GM19467 (cell line): ENCODE data around the gene HTRA1.

ENCODE experiments used
- ATAC-seq: cut with Tn5 transposase; IDR thresholded peaks from one replicate; pipeline ENCODE4 v1.9.1; 2021; ENCODE audit warnings: mild to moderate bottlenecking, moderate library complexity; ENCODE audit not compliant: unreplicated experiment

The HTRA1 gene

GRCh38 chr10:122454603-122455080 lies 6.7 kb upstream of the HTRA1 start, which contains the start of gene ARMS2:
Gene ARMS2 (plus strand): TSS chr10:122454653. CDS start chr10:122454728, 75 bp downstream.
- no peak for ATAC-seq

DNA sequence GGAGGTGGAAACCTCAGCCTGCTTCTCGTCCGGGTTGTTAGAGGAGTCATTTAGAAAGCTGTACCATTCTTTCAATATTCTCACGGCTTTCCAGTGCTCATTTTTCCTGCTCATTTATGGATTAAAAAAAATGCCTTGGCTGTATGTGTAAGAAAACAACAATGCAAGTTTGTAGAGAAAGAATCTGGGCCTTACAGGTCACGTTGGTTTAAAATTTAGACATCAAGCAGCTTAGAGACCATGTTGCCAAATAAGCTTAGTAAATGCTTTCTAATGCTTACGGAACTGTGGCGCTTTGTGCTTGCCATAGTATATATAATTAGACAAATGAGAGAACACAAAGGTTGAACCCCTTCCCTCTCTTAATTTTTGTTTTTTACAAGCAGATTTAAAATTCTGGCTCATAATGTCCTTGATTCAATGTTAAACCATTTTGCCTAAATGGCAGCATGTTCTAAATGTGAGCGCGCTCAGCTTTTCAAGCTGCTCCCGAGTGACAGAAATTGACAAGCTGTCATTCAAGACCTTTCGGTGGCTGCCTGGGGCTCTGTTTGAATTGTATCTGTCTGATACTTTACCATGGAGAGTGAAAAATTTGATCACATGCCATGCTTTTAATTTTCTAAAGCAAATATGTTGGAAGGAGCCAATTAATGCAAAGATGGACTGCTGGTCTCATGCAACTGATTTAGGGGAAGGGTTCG lies 5.8 kb upstream of the HTRA1 start:
- ATAC-seq, result no peak

GRCh38 chr10:122457934-122458333 lies 3.4 kb upstream of the HTRA1 start:
- ATAC-seq, result no peak

- no peak for ATAC-seq
Measured at GRCh38 chr10:122458693-122459092, 2.7 kb upstream of the HTRA1 start.

- no peak for ATAC-seq
Measured at GRCh38 chr10:122459561-122460273, 1.6 kb upstream of the HTRA1 start.

DNA sequence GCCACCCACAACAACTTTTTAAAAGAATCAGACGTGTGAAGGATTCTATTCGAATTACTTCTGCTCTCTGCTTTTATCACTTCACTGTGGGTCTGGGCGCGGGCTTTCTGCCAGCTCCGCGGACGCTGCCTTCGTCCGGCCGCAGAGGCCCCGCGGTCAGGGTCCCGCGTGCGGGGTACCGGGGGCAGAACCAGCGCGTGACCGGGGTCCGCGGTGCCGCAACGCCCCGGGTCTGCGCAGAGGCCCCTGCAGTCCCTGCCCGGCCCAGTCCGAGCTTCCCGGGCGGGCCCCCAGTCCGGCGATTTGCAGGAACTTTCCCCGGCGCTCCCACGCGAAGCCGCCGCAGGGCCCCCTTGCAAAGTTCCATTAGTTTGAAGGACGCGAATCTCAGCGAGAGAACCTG lies 461 bp upstream of the HTRA1 start:
- ATAC-seq, result no peak

GRCh38 chr10:122461729-122462532 lies 578 bp downstream of the HTRA1 start:
- ATAC-seq, result no peak

- no peak for ATAC-seq
Measured at GRCh38 chr10:122462533-122463465, 1.4 kb downstream of the HTRA1 start.

GRCh38 chr10:122463466-122464249 lies 2.3 kb downstream of the HTRA1 start:
- ATAC-seq, result no peak

DNA sequence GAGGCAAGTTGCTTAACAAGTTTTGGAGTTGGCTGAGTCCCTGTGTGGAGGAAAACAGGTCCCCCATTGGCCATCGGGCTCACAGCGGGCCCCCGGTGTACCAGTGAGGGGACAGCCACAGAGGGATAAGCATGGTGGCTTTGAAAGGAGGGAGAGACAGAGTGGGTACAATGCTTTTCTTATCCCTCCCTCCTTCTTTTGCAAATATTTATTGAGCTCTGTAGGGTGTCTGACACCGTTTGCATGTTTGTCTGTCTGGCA lies 2.8 kb downstream of the HTRA1 start:
- no peak for ATAC-seq

- no peak for ATAC-seq
Measured at GRCh38 chr10:122464586-122464985, 3.2 kb downstream of the HTRA1 start.

DNA sequence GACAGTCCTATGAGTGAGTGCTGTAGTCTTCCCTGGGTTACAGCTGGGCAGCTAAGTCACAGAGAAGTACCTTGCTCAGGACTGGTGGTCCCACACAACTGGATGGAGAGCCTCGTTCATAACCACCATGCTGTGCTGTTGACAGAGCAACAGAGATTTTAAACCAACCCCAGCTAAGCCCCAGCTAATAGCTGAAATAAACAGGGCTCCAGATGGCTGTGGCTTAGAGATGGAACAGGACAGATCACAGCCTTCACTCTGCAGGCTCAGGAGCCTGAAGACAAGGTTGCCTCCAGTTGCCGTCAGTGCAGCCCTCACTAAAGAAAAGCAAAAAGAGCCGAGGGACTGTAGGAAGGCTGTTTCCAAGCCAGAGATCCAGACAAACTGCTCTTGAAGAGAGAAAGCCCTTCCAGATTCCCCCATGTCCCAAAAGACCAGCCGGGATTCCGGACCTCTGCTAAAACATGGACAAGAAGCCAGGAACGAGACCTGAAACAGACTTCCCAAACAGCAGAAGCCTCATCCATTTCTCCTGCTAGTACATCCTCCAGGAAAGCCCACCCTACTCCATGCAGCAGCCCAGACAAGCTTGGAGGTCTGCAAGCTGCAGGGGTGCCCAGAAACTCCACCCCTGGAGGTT lies 4.2 kb downstream of the HTRA1 start:
- ATAC-seq, result no peak

DNA sequence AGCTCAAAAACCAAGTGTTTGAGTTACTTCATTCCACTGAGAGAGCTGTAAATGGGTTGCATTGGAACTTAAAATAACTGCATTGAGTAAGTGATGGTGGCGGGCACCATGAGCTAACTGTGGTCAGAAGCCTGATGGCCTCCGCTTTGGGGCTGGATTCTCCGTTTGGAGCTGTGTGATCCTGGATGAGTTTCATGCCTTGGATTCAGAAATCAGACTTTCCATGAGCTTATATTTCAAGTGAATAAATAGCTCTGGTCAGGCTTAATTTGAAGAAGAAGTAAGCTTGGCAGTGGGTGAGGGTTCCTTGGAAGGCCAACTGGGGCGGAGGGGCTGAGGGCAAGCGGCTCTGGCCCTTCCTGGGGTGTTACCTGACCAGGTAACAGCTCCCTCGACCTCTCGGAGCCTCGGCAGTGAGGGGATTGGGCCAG lies 5.6 kb downstream of the HTRA1 start:
- ATAC-seq, result no peak

DNA sequence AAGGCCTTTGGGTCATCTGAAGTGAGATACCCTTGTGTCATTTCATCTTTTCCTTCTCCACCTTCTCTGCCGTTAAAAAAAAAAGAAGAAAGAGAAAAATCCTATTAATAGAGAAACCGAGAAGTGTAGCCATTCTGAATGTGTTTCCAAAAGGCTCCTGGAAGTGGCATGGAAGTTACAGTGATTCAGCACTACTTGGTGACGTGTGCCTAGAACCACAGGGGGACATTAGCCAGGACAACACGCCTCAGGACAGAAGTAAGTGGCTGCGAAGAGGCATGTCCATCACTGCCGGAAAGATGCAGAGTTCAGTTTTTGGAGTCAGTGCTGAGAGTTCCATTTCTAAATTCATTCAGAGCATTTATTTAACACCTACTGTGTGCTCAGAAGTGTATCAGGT lies 6.3 kb downstream of the HTRA1 start:
- ATAC-seq, result no peak

DNA sequence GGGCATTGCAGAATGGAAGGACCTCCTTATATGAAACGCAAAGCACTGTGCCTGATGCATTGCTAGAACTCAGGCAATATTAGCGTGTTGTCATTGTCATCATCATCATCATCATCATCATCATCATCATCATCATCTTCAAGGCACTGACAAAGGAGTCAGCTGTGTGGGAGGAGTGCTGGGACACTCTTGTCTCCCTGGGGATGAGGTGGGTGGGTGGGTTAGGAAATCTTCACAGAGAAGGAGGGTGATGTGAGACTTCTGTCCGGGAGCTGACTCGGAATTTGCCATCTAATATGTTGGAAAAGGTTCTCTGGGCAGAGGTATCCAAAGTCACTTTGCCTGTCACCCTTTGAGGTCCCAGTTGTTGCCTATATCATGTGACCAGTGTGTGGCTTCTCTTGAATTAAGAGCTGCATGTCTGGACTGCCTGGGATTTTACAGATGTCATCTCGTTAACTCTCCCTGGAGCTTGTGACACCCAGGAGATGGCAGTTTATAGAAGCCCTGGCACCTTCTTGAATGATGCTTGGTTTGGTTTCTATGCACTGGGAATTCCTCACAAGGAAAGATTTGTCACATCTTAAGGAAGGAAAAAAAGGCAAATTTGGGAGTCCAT lies 7.1 kb downstream of the HTRA1 start:
- no peak for ATAC-seq

DNA sequence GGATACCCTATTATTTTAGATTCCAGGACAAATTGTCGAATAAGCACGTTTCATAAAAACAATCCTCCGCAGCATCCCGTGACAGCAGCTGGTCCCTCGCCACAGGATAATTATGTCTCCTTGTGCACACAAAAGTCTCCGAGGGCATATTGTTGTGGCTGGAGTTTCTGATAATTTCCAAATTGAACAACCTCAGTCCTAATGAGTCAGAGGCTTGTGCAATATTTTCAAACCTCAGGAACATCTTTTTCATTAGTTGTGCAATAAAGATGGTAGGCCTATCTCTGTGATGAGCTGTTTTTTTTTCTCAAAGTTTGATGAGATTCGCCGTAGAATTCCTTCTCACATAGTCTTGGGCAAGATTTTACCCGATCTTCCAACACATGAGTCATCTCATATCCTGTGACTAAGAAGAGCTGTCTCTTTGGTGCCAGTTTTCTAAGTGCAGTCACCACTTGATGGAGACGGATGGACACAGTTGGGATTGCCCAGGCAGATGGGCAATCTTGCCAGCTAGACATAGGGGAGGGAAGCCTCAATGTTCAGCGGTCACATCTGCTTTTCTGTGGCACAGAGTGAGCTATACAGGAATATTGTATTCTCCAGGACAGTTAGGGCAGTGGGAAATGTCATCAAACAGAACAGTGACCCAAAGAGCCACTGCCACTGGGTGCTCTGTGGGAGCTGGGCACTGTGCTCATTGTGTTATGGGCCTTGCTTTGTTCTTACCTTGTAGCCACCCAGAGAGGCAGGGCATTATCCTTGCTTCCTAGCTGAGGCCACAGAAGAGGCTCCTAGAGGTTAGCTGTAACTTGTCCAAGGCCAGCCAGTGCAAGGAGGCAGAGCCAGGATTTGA lies 7.8 kb downstream of the HTRA1 start:
- ATAC-seq, result no peak

DNA sequence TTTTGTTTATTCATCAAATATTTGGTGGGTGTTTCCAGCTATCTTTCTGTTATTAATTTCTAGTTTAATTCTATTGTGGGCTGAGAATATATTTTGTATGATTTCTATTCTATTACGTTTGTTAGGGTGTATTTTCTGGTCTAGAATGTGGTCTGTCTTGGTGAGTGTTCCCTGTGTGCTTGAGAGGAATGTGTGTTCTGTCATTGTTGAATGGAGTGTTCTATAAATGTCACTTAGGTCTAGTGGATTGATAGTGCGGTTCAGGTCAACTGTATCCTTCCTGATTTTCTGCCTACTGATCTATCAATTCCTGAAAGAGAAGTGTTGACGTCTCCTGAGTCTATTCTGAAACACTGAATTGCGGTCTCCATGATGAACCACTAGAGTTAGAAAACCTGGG lies 8.5 kb downstream of the HTRA1 start:
- ATAC-seq, result no peak

DNA sequence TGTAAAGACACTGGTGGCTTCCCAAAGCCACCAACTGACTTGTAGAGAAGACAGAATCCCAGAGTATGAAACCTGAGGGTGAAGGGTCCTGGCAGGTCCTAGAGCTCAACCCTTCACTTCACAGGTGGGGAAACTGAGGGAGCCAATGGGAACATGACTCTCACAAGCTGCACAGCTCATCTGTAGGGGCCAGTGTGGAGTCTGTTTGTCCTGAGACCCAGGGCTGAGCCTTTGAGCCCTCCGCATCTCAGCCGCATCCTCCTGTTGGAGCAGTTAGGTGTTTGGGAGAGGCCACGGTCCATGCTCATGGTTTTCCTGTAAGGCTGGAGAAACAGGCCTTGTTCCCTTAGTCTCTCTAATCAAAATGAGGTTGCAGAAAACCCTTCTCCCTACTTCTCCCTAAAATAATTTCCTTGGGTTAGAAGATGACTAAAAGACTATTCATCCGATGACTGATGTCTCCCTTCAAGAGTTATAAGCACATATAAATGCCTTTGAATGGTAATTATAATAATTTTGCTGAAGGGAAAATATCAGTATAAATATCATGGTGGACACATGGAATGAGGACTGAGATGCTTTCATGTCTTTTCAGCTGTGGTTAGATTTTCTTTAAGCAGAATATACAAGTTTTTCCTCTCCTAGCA lies 10.3 kb downstream of the HTRA1 start:
- no peak for ATAC-seq
